HG03135 (cell line): ENCODE measurements around the gene NAIF1.
"Not testable (repeated sequence)": the region's sequence is repeated elsewhere in the genome, so short reads cannot be mapped to it uniquely, and the experiment has no call there.

ENCODE experiments used
- ATAC-seq: cut with Tn5 transposase; IDR thresholded peaks from one replicate; pipeline ENCODE4 v1.9.1; 2021; ENCODE audit warnings: mild to moderate bottlenecking, moderate library complexity; ENCODE audit not compliant: unreplicated experiment

NAIF1 gene

DNA sequence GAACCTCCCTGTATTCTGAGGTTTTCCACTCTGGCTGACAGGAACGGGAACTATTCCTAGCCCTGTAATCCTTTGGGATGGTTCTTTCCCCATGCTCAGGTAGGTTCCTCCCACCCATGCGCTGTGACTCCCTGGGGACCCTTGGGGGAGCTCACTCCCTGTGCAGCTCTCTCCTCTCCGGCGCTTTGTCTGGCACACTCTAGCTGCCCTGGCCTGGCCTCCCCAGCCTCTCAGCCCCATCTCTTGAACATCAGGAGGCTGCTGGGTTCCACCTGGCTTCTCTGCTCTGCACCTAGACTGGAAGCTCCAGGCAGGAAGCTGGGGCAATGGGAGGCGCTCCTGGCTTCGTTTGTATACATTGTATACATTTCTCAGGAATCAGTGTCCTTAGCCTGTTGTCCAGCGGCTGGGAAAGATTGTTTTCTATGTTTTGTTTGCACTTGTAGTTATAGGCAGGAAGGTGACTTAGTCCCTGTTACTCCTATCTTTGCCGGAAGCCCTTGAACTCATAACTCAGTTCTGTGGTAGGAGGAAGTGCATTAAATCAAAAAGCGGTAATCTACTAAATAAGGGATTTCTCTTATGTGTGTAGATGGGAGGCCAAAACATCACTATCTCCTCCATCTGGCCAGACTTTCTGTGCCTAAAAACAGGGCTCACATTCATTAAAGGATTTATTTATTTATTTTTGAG is 21.3 kb upstream of the NAIF1 start:
- no peak for ATAC-seq

- ATAC-seq, result no peak
Observed at GRCh38 chr9:128087262-128087661, 20.1 kb upstream of the NAIF1 start.

- no peak for ATAC-seq
Observed at GRCh38 chr9:128085943-128086342, 18.8 kb upstream of the NAIF1 start.

DNA sequence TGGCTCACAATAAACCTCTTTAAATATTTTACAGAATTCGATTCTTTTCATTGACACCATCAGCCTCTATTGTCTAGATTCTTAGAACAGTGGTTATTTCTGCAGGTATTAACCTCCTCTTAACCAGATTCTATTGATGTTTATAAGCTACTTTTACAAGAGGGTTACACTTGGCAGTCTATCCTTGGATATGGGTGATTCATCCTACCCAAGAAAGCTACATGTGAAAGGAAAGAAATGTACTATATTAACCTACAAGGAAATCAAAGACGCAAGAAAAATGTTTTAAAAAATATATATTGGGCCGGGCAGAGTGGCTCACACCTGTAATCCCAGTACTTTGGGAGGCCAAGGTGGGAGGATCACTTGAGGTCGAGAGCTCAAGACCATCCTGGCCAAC is 17.6 kb upstream of the NAIF1 start:
- no peak for ATAC-seq

GRCh38 chr9:128082151-128082550 is 15.0 kb upstream of the NAIF1 start:
- ATAC-seq, result no peak

DNA sequence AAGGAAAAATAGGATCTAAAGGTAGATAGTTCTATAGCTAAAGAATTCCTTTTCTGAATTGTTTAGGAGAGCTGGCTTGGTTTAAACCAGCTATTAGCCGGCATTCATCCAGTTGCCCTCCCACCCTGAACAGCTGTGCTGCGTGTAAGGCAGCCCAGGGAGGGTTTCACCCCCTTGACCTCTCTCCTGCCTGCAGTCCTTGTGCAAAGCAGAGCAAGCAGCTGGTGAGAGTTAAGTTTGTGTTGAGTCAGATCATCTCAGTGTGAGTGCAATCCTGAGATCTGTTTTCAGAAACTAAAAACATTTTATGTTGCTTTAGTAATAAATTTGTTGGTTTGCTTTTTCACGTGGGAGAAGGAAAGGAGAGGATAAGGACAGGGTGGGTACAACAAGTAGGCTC is 13.9 kb upstream of the NAIF1 start:
- no peak for ATAC-seq

GRCh38 chr9:128080206-128080605 is 13.1 kb upstream of the NAIF1 start:
- ATAC-seq, result no peak

DNA sequence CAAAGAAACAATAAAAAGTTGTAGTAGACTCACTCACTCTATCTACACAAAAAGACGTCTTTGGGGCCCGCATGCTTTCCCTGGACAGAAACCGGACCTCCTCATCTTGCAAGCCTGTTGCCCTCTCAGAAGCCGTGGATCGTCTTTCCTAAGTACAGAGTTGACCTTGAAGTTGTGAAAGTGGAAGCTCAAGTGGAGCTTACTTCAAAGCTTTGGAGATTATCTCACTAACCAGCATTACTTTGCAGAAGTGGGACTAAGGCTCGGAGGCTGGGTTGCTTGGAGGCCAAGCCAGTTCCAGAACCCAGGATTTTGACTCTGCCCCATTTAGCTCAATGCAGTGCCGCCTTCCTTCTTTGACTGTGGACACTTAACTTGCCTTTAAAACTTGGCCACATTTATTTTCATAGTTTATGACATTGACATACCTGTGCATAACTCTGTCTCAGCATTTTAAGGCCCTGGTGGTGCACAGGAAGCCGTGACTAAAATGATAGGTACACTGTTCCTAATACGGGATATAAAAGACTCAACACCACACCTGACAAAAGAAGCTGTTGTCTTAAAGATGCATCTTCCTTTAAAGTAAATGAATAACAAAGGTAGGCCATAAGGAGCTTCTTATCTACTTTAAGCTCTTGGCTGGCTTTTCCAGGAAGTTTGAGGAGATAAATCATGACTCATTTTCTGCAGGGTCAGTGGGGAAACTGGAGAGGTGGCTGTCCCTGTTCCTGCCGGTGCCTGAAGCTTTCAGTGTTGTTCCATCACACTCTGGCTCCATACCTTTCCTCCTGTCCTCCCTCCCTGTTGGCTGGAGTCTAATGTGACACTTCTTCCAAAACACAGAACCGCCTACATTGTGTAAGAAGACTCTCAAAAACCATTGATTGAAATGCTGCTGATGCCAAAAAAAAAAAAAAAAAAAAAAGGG is 11.6 kb upstream of the NAIF1 start:
- ATAC-seq, result no peak

DNA sequence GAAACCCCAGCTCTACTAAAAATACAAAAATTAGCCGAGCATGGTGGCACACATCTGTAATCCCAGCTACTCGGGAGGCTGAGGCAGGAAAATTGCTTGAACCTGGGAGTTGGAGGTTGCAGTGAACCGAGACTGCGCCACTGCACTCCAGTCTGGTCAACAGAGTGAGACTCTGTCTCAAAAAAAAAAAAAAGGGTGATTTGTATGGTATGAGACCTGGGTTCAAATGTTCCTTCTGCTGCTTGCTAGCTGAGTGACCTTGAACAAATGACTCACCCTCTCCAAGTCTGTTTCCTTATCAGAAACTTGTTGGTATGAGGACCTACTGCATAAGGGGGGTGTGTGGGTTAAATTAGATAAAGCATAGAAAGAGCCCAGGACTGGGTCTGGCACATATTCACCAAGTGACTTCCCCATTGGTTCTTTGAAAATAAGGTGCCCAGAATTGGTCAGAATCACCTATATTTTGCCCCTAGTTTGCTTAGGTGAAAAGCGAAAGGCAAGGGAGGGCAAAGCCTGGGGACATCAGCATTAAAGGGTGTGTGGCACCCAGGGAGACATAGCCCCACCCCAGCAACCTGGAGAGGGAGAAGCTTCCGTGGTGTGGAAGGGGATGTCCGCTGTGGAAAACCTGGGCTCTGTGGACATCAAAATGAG is 10.9 kb upstream of the NAIF1 start:
- ATAC-seq, result no peak

- ATAC-seq, result no peak
Observed at GRCh38 chr9:128073253-128073886, 6.2 kb upstream of the NAIF1 start.

- ATAC-seq, result no peak
Observed at GRCh38 chr9:128072144-128073021, 5.3 kb upstream of the NAIF1 start.

- not testable (repeated sequence) for ATAC-seq
Observed at GRCh38 chr9:128071475-128071874, 4.4 kb upstream of the NAIF1 start.

- no peak for ATAC-seq
Observed at GRCh38 chr9:128070874-128071273, 3.8 kb upstream of the NAIF1 start.

GRCh38 chr9:128068386-128069205 is 1.5 kb upstream of the NAIF1 start:
- peak; percentile 18 for ATAC-seq

GRCh38 chr9:128067645-128068385 is 695 bp upstream of the NAIF1 start, which contains the start of gene SLC25A25:
TSS of gene SLC25A25 (plus strand) at chr9:128068232. CDS start at chr9:128068320, 88 bp downstream.
- ATAC-seq, result peak; percentile 68

- no peak for ATAC-seq
Observed at GRCh38 chr9:128065907-128066712, 1.0 kb downstream of the NAIF1 start.
